Measurements from ENCODE around the gene NCOA1.

- TF ChIP-seq POLR2A (IDR thresholded peaks at IDR 0.05; ENCODE audit: low read length) (no peak), GATA1 (IDR thresholded peaks at IDR 0.05; ENCODE audit: low read depth, low read length) (no peak)
Observed at GRCh38 chr2:24552836-24553235, 61.8 kb downstream of the NCOA1 start.
